Activated naive CD4-positive, alpha-beta T cell treated with anti-CD3 and anti-CD28 coated beads, Interleukin-2, amount 50 U/mL, for 16 hours (primary cell): Measurements from ENCODE around the gene LRRC61.
"Not testable (repeated sequence)": the region's sequence is repeated elsewhere in the genome, so short reads cannot be mapped to it uniquely, and the experiment has no call there.

Experiments
- DNase-seq: peaks from one replicate; pipeline ENCODE4 v3.0.0-alpha.2; 2020

The LRRC61 gene

DNA sequence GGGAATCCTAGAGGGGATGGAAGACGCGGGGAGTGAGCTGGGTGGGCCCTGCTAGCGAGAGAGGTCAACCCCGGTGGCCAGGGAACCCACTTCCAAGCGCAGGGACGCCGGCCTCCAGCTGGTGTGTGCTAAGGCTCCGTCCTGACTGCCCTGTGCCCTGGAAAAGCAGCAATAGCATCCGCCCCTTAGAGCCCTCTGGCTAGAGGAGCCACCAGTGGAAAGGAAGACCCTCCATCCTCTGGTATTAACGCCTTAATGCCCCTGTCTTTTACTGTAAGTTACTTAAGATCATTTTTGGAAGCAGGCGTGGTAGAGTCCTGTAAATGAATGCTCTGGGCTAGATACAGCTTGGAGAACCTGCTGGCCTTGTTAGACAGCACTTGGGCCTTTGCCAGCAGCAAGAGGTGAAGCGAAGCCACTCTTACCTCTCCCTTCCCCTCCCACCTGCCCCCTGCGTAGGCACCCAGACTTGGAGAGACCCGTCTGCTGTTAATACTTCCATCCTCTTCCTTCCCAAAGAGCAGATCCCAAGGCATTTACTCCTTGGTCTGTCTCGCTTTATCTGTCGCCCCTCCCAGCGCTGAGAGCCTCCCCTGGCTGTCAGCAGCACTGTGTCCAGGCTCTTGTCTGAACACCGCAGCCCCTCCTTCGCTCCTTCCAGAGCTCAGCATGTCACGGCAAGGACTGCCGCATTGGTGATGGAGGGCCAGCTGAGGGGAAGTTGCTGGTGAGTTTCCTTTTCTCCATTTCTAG, 50.1 kb downstream of the LRRC61 start:
- no peak for DNase-seq

- no peak for DNase-seq
Observed at GRCh38 chr7:150374026-150374425, 50.9 kb downstream of the LRRC61 start.

GRCh38 chr7:150374472-150374871, 51.3 kb downstream of the LRRC61 start:
- DNase-seq: no peak

DNA sequence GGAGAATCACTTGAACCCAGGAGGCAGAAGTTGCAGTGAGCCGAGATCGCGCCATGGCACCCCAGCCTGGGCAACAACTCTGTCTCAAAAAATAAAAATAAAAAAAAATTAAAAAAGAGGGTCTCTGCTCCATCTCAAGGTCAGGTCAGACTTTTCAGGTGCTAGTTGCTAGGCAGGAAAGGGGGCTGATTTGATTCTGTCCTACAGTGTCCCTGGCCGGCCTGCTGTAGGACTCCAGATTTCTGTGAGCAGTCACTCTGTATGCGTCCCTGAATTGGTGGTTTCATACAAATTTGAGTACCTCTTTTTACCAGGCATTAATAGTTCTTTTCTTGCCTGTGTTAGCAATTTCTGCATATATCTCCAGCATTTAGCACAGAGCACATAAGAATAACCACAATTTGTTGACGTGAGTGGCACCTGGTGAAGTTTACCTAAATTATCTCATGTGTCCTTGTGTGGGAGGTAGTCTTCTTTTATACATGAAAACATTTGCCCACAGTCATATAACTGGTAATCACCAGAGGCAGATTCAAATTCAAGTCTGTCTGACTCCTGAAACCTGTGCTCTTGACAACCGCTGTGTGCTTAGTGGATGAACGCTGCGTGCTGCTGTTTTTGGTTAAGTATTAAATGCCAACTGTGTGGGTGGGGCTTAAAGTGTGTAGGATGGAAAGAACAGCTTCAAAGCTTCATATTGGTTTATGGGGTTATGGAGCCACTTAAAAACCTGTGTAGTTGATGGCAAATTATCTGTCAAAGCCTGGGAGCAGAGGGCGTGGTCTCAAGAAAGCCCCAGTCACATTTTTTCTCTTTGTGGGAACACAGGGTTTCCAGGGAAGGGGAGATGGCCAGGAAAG, 52.7 kb downstream of the LRRC61 start:
- peak; percentile 61 for DNase-seq

DNA sequence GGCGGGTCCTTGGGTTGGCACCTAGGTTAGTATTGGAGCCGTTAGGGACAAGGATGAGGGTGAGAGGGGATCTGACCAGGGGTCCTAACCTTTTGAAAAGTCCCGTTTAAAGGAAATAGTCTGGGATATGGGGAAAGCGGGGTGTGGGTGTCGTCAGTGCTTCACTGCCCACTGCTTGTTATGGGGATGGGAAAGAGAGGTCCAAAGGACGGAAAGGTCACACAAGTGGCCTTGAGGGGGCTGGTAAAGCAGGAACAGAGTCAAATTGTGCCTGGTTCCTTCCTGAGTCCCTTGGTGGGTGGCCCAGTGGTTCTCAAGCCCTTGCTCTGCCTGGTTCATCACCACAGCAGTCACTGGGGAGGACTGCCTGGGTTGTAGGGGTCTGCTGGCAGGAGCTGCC, 53.4 kb downstream of the LRRC61 start:
- no peak for DNase-seq

GRCh38 chr7:150377196-150377595, 54.0 kb downstream of the LRRC61 start:
- DNase-seq: no peak

- DNase-seq: no peak
Observed at GRCh38 chr7:150377635-150378034, 54.5 kb downstream of the LRRC61 start.

DNA sequence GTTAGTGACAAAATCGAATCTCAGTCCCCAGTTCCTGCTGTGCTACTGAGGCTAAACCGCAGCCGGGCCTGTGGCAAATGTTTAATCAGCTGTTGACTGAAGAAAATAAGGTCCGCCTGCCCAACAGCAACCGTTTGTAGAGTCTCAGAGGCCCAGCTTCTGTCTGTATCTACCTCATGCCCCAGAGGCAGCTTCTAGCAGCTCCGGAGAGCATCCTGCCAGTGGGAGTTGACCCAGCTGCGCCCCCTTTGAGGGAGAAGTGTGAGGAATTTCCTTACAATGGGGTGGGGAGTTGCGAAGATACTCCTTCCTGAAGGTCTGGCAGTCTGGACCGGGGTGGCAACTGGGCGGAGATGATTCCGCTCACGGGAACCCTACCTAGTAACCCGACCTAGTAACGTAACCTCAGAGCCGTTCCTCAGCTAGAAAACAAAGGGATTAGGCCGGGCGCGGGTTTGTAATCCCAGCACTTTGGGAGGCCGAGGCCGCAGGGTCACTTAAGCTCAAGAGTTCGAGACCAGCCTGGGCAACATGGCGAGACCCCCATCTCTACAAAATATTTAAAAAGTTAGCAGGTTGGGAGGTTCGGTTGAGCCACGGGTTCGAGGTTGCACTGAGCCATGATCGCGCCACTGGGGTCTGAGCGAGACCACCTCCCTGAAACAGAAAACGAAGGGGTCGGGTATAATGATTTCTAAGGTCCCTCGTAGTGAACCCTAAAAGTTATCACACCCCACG, 55.1 kb downstream of the LRRC61 start:
- DNase-seq: no peak

DNA sequence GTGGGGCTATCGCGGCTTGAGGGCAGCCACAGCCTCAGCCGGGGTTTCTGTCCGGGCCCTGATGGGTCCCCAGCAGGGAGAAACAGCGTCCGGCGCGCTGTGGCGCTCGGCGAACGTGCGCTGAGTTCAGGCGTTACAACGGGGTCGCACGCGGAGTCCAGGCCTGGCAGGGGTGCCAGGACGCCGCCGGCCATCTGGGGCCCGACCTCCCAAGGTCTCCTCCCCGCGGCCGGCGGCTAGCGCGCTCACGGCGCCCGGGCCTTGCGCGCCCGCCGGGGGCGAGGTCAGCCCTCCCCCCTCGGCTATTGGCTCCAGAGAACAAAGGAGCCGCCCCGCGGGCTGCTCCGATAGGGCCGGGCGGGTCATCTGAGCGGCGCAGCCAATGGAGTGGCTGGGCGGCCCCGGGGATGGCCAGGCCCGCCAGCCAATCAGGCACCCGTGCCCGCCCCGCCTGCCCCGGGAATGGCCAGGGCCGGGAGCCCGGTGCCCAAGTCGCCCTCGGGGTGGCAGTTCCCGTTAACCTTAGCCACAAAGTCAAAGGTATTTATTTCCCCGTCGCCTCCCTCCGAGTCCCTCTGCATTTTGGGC, 55.8 kb downstream of the LRRC61 start, which contains the start of gene ZNF775:
ZNF775 (plus strand) TSS at position 478 of the 588 bp plus-strand sequence. CDS start 9,141 bp downstream, outside the sequence.
- DNase-seq: peak; percentile 93

DNA sequence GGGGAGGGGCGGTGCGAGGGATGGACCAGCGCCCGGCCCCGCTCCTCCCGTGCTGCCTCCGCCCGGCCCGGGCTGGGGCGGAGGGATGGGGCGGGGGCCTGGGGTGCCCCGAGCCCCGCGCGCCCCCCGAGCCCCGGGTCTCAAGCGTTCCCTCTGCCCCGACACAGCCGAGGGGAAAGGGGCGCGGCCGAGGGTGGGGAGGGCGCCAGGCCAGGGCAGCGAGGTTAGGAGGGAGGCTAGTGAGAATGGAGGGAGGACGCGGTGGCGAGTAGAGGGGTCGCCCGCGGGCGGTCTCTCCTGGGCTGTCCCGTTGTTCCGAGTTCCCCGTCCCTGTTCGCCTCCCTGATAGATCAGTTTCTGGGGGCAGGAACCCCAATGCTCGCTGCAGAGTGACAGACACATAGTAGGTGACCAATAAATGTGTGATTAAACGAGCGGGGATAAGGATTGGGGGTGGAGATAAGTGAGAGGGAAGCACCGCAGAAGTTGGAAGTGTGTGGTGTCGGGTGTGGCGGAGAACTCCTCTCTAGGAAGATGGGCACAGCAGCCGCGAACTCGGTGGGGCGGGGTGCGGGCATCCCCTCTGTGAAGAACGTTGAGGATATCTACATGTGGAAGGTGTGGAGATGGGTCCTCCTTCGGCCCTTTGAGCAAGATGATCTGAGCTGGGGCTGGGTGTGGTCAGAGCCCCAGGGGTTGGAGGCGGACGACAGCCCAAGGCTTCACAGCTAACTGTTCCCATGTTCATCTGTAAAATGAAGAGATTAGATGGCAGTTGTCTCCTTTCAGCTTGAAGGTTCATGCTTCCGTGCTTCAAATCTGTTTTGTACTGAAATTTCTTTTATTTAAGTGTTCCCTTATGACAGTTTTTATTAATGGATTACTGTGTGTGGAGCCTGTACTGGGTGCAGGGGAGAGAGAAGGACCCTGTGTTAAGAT, 56.6 kb downstream of the LRRC61 start:
- DNase-seq: no peak

DNA sequence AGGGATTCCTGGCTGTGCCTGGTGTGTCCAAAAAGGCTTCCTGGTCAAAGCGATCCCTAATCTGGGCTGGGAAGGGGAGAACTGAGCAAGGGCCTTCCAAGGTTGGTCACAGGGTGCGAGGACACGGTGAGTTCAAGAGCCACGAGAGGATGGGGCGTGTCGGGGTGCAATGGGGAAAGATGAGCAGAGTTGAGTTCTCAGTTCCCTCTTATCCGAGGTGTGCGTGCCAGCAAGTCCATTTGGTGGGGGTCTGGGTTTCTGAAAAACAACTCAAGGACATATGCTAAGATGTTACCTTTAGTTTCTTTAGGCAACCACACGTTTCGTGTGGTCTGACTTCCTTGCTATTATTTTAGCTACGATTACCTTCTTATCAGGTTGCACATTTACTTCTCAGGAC, 57.3 kb downstream of the LRRC61 start:
- no peak for DNase-seq

DNA sequence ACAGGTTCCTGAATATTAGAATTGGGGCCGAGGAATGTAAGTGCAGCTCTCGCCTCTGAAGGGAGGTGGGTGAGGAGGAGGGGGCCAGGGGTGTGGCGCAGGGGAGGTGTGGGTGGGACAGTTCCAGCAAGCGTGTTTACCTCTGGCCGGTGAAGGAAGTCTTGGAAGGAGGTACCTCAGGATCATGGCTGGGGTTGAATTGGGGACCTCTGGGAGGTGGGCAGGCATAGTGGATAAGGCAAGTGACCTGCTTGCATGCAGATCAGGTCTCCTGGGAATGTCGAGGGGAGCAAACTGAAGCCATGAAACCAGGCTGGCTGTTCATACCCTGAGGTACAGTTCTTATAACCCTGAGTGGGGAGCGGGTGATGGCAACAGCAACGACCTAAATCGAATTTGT, 57.9 kb downstream of the LRRC61 start:
- DNase-seq: no peak

- no peak for DNase-seq
Observed at GRCh38 chr7:150381785-150382122, 58.6 kb downstream of the LRRC61 start.

DNA sequence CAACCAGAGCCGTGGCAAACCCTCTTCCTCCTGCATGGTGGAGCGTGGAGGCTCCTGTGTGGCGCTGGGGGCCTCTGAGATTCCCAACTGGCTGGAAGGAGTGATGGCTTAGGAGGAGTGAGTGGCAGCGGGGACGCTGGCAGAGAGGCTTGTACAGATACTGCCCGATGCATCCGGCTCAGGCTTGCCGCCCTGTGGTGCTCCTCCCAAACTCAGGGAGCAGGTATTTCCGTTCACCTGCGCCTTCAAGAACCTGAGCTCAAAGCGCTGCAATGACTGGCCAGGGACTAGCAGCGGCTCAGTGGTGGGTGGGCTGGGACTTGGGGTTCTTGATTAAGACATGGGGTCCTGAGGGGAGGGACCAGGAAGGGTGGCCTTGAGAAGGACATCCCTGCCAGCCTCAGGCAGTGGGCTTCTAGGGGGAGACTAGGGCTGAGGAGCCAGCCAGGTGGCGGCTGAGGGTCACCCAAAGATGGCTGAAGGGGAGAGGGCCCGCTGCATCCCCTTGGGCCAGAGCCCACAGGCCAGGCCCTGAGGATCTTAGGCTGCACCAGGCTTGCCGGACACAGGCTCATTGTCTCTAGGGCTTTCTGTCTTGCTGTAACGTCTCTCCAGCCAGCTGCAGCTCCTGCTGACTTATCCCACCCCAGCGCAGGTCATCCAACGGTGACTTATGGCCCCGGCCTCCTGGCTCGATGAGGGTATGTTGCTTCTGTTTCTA, 59.1 kb downstream of the LRRC61 start:
- DNase-seq: no peak

DNA sequence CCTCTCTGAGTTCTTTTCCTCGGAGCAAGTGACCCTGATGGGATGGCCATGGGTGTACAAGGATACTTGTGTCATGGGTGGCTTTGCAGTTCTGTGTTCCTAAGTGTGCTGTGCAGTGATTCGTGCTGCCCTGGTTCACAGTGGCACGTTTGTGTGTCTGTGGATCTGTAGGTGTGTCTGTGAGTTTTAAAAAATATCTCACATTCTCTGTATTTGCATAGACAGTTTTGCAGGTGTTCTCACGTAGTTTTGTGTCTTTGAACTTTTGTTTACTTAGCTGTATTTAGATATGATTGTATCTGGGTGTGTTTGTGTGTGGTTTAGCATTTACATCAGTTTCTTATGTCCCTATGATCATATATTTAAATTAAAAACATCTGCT, 59.7 kb downstream of the LRRC61 start:
- DNase-seq: no peak

DNA sequence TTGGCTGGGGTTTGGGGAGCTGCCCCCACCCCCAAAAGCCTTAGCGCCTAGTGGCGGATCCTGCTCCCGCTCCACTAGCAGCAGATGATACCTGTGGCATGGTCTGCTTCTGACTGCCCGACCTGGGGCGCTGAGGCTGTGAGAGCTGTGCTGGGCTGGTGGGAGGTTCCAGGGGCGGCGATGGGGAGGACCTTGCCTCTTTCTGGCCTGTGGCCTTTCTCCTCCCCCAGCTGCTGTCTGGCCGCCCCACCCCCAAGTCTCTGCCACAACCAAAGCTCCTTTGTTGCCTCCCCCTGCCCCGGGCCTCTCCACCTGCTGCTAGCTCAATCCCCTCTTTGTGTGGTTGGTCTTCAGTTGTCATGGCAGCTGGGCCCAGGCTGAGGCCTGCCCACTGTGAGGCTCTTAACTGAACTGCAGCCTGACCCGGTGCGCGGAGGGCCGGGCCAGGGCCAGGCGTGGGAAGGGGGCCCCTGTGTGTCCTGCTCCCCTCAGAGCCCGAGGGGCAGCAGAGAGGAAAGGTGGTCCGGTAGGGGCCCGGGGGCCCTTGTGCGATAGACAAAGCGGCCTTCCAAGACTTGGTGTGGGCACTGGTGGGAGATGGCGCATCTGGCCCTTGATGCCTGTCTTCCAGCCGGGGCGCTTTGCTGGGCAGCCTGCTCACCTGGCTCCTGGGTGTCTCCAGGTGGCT, 60.7 kb downstream of the LRRC61 start:
- no peak for DNase-seq

DNA sequence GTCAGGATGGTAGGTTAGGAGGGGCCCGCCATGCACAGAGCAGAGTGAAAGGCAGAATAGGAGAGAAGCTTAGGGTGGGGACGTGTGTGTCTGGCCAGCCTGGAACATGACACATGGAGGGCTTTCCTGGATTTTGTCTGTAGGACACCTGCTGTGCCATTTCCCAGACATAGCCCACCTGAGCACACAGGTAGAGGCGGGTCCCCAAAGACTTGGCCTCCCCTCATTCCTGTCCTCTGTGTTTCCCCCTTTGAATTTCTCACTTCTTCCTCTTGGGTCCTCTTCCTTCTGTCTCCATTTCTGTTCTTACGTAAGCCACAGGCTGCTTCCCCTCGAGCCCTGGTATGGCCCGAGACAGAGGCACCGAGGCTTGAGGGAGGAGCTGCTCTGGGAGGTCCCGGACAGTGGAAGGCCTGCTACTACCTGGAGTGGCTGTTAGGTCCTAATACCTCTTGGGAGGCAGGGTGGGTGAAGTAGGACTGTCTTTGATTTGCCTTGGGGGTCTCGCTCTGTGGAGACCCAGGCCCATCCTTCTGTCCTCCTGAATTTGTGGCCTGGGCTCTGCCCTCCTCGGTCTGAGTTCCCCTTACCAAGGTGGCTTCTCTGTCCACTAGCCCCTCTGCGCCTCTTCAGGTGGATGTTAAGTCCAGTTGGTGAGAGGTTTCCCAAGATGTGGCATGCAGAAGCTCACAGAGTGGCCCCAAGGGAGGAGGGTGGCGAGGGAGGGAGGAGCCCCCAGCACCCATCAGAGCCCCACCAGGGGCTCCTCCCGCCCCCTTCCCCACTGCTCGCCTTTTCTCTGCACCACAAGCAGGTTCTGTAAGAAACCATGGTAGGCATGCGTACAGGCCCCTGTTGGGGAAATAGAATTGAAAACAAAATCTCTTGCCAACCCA, 61.5 kb downstream of the LRRC61 start:
- DNase-seq: no peak

DNA sequence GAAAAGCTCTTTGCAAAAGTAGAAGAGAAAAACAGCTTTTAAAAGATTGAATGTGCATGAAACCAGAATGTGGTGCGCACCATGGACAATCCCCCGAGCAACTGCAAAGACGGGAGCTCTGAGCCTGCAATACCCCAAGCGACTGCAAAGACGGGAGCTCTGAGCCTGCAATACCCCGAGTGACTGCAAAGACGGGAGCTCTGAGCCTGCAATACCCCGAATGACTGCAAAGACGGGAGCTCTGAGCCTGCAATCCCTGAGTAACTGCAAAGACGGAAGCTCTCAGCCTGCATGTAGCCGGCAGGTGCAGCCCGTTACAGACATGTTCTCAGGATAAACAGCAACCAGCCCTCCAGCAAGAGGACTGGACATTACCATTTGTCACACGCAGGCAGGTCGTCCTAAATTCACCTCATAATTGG, 62.2 kb downstream of the LRRC61 start:
- no peak for DNase-seq

- DNase-seq: not testable (repeated sequence)
Observed at GRCh38 chr7:150385884-150386283, 62.7 kb downstream of the LRRC61 start.
